H9 (cell line): Measurements from ENCODE around the gene EXOSC2. TPM values are rescaled to one million over a fixed set of nuclear protein-coding genes. Genes with fewer than 3 reads are reported as not detected.
A peak's percentile ranks its signal among the peaks of the same experiment; 100 is the strongest.

ENCODE experiments used
- DNase-seq: peaks from one replicate; pipeline ENCODE4 v3.0.0-alpha.2; 2017
- H2AFZ ChIP-seq: one replicate; pipeline ENCODE4 v1.6.1; 2013; ENCODE audit warnings: mild to moderate bottlenecking, low read length, control low read depth, moderate library complexity
- H2AK5ac ChIP-seq: 2 replicates; pipeline ENCODE4 v1.6.1; 2013; ENCODE audit warnings: low read length, control low read depth, mixed read lengths; ENCODE audit not compliant: insufficient read length
- H2BK120ac ChIP-seq: one replicate; pipeline ENCODE4 v1.6.1; 2013; ENCODE audit warnings: low read depth, mild to moderate bottlenecking, low read length, control low read depth, inconsistent platforms; ENCODE audit not compliant: poor library complexity, severe bottlenecking
- H2BK12ac ChIP-seq: 2 replicates; pipeline ENCODE4 v1.6.1; 2013; ENCODE audit warnings: low read length, control low read depth, mixed read lengths, low read depth; ENCODE audit not compliant: insufficient read length
- H2BK15ac ChIP-seq: 2 replicates; pipeline ENCODE4 v1.6.1; 2013; ENCODE audit warnings: low read depth, low read length, control low read depth
- H2BK20ac ChIP-seq: one replicate; pipeline ENCODE4 v1.6.1; 2013; ENCODE audit warnings: low read depth, mild to moderate bottlenecking, low read length, control low read depth, inconsistent platforms; ENCODE audit not compliant: poor library complexity, severe bottlenecking
- H2BK5ac ChIP-seq: 2 replicates; pipeline ENCODE4 v1.6.1; 2013; ENCODE audit warnings: low read length, control low read depth, mixed read lengths; ENCODE audit not compliant: insufficient read length
- H3K14ac ChIP-seq: 2 replicates; pipeline ENCODE4 v1.6.1; 2013; ENCODE audit warnings: low read length, control low read depth; ENCODE audit not compliant: insufficient read depth
- H3K18ac ChIP-seq: 2 replicates; pipeline ENCODE4 v1.6.1; 2013; ENCODE audit warnings: low read depth, mild to moderate bottlenecking, mixed read lengths, low read length, control low read depth; ENCODE audit not compliant: insufficient read length
- H3K23ac ChIP-seq: 2 replicates; pipeline ENCODE4 v1.6.1; 2013; ENCODE audit warnings: low read length, control low read depth, mixed read lengths, low read depth; ENCODE audit not compliant: insufficient read length
- H3K23me2 ChIP-seq: 2 replicates; pipeline ENCODE4 v1.6.1; 2013; ENCODE audit warnings: low read depth, mild to moderate bottlenecking, mixed read lengths, low read length, control low read depth; ENCODE audit not compliant: insufficient read length, poor library complexity, severe bottlenecking
- H3K27ac ChIP-seq: 2 replicates; pipeline ENCODE4 v1.5.1; 2013; ENCODE audit warnings: low read length, control low read depth, mixed read lengths, low read depth; ENCODE audit not compliant: insufficient read length
- H3K27me3 ChIP-seq: 2 replicates; pipeline ENCODE4 v1.6.1; 2013; ENCODE audit warnings: low read length, control low read depth, inconsistent platforms; ENCODE audit not compliant: insufficient read depth
- H3K4ac ChIP-seq: 2 replicates; pipeline ENCODE4 v1.6.1; 2013; ENCODE audit warnings: low read depth, mild to moderate bottlenecking, control low read depth, inconsistent platforms, low read length, moderate library complexity
- H3K4me1 ChIP-seq: 2 replicates; pipeline ENCODE4 v1.6.1; 2013; ENCODE audit warnings: low read length, control low read depth, inconsistent platforms; ENCODE audit not compliant: insufficient read depth
- H3K4me2 ChIP-seq: 2 replicates; pipeline ENCODE4 v1.6.1; 2013; ENCODE audit warnings: low read length, control low read depth, mixed read lengths; ENCODE audit not compliant: insufficient read length, insufficient read depth
- H3K56ac ChIP-seq: 2 replicates; pipeline ENCODE4 v1.6.1; 2013; ENCODE audit warnings: low read depth, mild to moderate bottlenecking, mixed read lengths, low read length, control low read depth; ENCODE audit not compliant: insufficient read length
- H3K79me1 ChIP-seq: 2 replicates; pipeline ENCODE4 v1.6.1; 2013; ENCODE audit warnings: low read depth, mild to moderate bottlenecking, moderate library complexity, low read length, control low read depth, inconsistent platforms; ENCODE audit not compliant: insufficient read depth, poor library complexity, severe bottlenecking
- H3K79me2 ChIP-seq: 2 replicates; pipeline ENCODE4 v1.6.1; 2013; ENCODE audit warnings: low read length, control low read depth, inconsistent platforms; ENCODE audit not compliant: insufficient read depth
- H3K9ac ChIP-seq: 2 replicates; pipeline ENCODE4 v1.6.1; 2013; ENCODE audit warnings: low read length, control low read depth, mixed read lengths; ENCODE audit not compliant: insufficient read length; ENCODE audit errors: extremely low read depth
- H3K9me3 ChIP-seq: one replicate; pipeline ENCODE4 v1.6.1; 2013; ENCODE audit warnings: low read depth, low read length, inconsistent platforms; ENCODE audit not compliant: control insufficient read depth
- H3T11ph ChIP-seq: one replicate; pipeline ENCODE4 v1.6.1; 2013; ENCODE audit warnings: mild to moderate bottlenecking, low read length, control low read depth, inconsistent platforms
- H4K20me1 ChIP-seq: one replicate; pipeline ENCODE4 v1.6.1; 2013; ENCODE audit not compliant: control insufficient read depth, insufficient read length, insufficient read depth
- H4K5ac ChIP-seq: 2 replicates; pipeline ENCODE4 v1.6.1; 2013; ENCODE audit warnings: low read depth, mild to moderate bottlenecking, mixed read lengths, low read length, control low read depth; ENCODE audit not compliant: insufficient read length
- H4K8ac ChIP-seq: replicated peaks from 2 replicates; pipeline ENCODE4 v1.6.1; 2013; ENCODE audit warnings: low read length, control low read depth, mixed read lengths, low read depth; ENCODE audit not compliant: insufficient read length
- H4K91ac ChIP-seq: 2 replicates; pipeline ENCODE4 v1.6.1; 2013; ENCODE audit warnings: low read depth, mild to moderate bottlenecking, moderate library complexity, mixed read lengths, low read length, control low read depth; ENCODE audit not compliant: insufficient read length
- H3K27ac Mint-ChIP-seq, 3 experiments: 2 replicates in 2 of 3; 3 replicates in 1 of 3; pipeline ENCODE4 v1.8.0; 2020 to 2021; ENCODE audit warnings: mixed read lengths in 3 of 3, mild to moderate bottlenecking in 1 of 3, moderate library complexity in 1 of 3
- H3K27me3 Mint-ChIP-seq: 2 replicates; pipeline ENCODE4 v1.8.0; 2021; ENCODE audit warnings: low read depth, mild to moderate bottlenecking, moderate library complexity, mixed read lengths
- H3K36me3 Mint-ChIP-seq, 3 experiments: 2 replicates in 2 of 3; 3 replicates in 1 of 3; pipeline ENCODE4 v1.8.0; 2020 to 2021; ENCODE audit warnings: low read depth in 3 of 3, mixed read lengths in 3 of 3; ENCODE audit not compliant: insufficient read depth in 1 of 3
- H3K4me1 Mint-ChIP-seq, 2 experiments: 2 replicates each; pipeline ENCODE4 v1.8.0; 2020; ENCODE audit warnings: mixed read lengths in 2 of 2
- H3K4me3 Mint-ChIP-seq, 2 experiments: 2 replicates in 1 of 2; 3 replicates in 1 of 2; pipeline ENCODE4 v1.8.0; 2020 to 2021; ENCODE audit warnings: mild to moderate bottlenecking in 2 of 2, mixed read lengths in 2 of 2, moderate library complexity in 1 of 2
- H3K9me3 Mint-ChIP-seq, 2 experiments: 2 replicates in 1 of 2; 3 replicates in 1 of 2; pipeline ENCODE4 v1.8.0; 2020; ENCODE audit warnings: mild to moderate bottlenecking in 2 of 2, mixed read lengths in 2 of 2, moderate library complexity in 1 of 2
- WGBS: extraction: QIAGEN DNeasy Blood & Tissue Kit; methylation state at CpG from one replicate; pipeline ENCODE4 v1.1.7; 2013; ENCODE audit warnings: missing lambda C conversion rate, low lambda C conversion rate, mixed read lengths; ENCODE audit not compliant: insufficient read length; ENCODE audit errors: extremely low coverage; 5-methylcytosine and 5-hydroxymethylcytosine counted together
- total RNA-seq: library from RNA; stranded (reverse); gene quantifications from 2 replicates; pipeline ENCODE4 v1.2.1, GENCODE V29; 2021
- TF ChIP-seq, protein P1 (sequence below): fragments of 200-600 bp; sonication (generic); conservative IDR thresholded peaks from 3 replicates; pipeline ENCODE4 v1.8.0; 2021; ENCODE audit warnings: antibody characterized with exemption, mild to moderate bottlenecking

EXOSC2 gene
- total RNA-seq, 1 experiment from 2014 or later: 94.5 TPM

DNA sequence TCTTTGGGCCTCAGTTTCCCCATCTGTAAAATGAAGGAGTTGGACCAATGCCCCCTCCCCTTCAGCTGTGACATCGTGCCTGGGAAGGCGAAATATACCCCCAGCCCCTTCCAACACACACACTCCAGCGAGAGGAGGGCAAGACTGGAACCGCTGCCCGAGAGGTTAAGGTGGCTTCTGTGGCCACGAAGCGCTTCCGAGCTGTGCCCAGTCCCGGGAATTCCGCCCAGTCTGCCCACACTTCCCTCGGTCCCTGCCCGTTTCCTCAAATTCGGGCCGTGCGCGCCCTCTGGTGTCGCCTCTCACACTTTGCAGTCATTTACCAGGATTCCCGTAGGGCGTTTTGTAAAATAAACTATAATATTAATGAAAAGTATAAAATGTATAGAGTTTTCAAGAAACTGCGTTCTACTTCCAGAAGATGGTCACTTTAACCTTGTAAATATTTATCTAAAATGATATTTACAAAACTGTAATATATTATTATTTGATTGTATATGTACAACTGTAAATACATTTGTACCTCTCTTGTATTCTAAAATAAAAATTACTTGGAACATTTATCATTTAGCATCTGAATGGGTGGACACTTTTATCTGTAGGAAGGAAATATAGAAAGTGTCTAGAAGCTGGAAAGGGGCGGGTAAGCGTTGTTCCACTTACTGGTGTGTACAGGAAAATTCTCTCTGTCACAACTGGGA, 11.0 kb upstream of the EXOSC2 start:
- WGBS: no CpG with 5 or more reads among the region's 22 CpGs
- peaks cover 2 to 3% of the 10 kb centered on the region in 2 experiments; a peak in 3 of 4 replicates for H3K4me1 Mint-ChIP-seq

More for the DNA sequence above, 11.0 kb upstream of the EXOSC2 start:
- Histone ChIP-seq H3K9me3 (no peaks in the 10 kb centered on the region), H4K20me1 (no peaks in the 10 kb centered on the region), H2BK20ac (no peak overlapping the region), H4K8ac (no peak overlapping the region), H2AK5ac (no peak overlapping the region), H3K18ac (no peak overlapping the region), H3K23me2 (peaks cover 6% of the 10 kb centered on the region), H2BK120ac (no peak overlapping the region), H3K9ac (no peak overlapping the region), H3K27me3 (peaks cover 10% of the 10 kb centered on the region), H3K4me1 (no peaks in the 10 kb centered on the region), H3K4ac (no peak overlapping the region), H3T11ph (no peak overlapping the region), H2AFZ (no peak overlapping the region), H3K79me2 (no peaks in the 10 kb centered on the region), H3K27ac (no peak overlapping the region), H3K23ac (no peak overlapping the region), H4K91ac (no peak overlapping the region), H4K5ac (no peak overlapping the region), H2BK12ac (no peak overlapping the region), H2BK15ac (no peak overlapping the region), H3K14ac (no peak overlapping the region), H3K79me1 (no peaks in the 10 kb centered on the region), H2BK5ac (no peak overlapping the region), H3K4me2 (peak overlapping the region; percentile 25), H3K56ac (no peak overlapping the region)
- H3K27me3 Mint-ChIP-seq: peaks cover 49% of the 10 kb centered on the region
- no peak overlapping the region for H3K27ac Mint-ChIP-seq
- DNase-seq: peak; percentile 79
- peak overlapping the region; percentile 60 to 85 for H3K4me3 Mint-ChIP-seq
- peaks cover 8 to 10% of the 10 kb centered on the region in 2 experiments for H3K9me3 Mint-ChIP-seq
- TF ChIP-seq, protein P1, sequence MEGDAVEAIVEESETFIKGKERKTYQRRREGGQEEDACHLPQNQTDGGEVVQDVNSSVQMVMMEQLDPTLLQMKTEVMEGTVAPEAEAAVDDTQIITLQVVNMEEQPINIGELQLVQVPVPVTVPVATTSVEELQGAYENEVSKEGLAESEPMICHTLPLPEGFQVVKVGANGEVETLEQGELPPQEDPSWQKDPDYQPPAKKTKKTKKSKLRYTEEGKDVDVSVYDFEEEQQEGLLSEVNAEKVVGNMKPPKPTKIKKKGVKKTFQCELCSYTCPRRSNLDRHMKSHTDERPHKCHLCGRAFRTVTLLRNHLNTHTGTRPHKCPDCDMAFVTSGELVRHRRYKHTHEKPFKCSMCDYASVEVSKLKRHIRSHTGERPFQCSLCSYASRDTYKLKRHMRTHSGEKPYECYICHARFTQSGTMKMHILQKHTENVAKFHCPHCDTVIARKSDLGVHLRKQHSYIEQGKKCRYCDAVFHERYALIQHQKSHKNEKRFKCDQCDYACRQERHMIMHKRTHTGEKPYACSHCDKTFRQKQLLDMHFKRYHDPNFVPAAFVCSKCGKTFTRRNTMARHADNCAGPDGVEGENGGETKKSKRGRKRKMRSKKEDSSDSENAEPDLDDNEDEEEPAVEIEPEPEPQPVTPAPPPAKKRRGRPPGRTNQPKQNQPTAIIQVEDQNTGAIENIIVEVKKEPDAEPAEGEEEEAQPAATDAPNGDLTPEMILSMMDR: peak; percentile 91
- no peaks in the 10 kb centered on the region; a peak in 1 of 7 replicates for H3K36me3 Mint-ChIP-seq
